Smooth muscle cell of the brain vasculature (primary cell): ENCODE measurements around the gene ATF2.

ENCODE experiments used
- DNase-seq: peaks from one replicate; pipeline ENCODE4 v3.0.0-alpha.2; 2012; ENCODE audit warnings: low read depth, low spot score

ATF2 gene

DNA sequence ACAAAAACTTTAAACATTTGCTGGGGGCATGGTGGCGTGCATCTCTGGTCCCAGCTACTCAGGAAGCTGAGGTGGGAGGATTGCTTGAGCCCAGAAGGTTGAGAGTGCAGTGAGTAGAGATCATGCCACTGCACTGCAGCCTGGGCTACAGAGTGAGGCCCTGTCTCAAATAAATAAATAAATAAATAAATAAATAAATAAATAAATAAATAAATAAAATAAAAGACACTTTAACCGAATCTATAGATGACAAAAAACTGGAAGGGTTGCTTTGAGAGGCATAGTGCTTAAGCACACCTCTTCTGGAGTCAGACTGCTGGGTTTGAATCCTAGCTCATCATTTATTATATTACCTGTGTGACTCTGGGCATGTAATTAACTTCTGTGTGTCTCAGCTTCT lies 141.6 kb downstream of the ATF2 start:
- DNase-seq: no peak

DNA sequence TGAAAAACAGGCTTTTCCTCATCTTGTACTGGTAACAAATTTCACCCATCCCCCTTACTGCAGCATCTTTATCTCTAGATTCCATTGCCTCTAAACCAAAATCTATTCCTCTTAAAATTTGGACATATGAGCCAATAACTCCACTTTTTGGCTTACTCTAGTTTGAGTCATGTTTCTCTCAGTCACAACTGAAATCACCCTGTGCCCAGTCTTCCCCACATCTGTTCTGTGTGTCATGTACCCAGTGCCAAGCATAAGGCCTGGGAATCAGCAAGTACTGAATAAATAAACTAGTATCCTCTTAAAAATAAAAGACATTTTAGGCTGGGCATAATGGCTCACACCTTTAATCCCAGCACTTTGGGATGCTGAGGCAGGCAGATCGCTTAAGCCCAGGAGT lies 142.1 kb downstream of the ATF2 start:
- DNase-seq: no peak

DNA sequence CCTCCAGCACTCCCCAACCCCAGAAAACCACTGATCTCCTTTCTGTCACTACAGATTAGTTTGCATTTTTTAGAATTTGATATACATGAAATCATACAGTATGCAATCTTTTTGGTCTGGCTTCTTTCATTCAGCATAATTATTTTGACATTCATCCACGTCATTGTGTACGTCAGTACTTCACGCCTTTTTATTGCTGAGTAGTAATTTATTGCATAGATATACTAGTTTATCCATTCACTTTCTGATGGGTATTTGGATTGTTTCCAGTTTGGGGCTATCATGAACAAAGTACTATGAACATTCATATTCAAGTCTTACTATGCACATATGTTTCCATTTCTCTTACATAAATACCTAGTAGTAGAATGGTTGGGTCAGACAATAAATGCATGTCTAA lies 142.8 kb downstream of the ATF2 start:
- no peak for DNase-seq

DNA sequence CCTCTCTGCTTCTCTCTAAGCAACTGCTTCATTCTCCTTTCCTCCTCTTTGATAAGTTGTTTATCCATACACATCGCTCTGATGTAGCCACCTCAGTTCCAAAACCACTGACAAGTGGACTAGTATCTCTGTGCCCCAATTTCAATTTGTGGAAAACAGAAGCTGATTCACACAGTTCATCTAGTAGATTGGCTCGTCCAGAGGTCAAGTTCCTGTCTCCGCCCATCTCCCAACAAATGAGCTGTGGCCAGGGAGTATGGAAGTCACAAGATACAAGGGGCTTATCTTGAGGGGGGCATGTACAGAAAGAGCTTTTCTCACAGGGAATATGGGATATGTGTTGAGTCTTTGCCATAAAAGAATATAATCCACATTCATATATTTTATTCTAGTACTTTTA lies 145.1 kb downstream of the ATF2 start:
- no peak for DNase-seq
